ENCODE results near the gene ATP6AP1. TPM values are rescaled to one million over a fixed set of nuclear protein-coding genes. Genes with fewer than 3 reads are reported as not detected.

Gene ATP6AP1
- total RNA-seq, 4 donors from 2014 or later = 29.0 to 50.0 (median 43.1) TPM

DNA sequence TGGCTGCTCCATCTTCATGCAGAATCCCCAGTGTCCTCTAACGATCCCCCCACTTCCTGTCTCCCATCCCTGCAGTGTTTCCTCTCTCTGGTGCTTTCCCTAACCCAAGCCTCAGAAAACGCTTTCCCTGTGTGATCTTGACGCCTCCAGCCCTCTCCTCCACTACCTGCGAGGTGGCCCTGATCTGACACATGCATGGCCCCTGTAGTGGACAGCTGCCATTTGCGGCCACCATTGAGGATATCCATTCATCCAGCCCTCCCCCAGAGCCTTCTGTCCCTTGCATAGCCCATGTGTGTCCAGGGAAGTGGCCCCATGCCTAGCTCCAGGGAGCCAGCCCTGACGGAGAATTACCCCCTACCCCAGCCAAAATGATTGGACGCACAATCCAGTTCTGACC is 54.8 kb downstream of the ATP6AP1 start:
- Histone ChIP-seq H3K36me3 (peaks cover 0 to 19% of the 10 kb centered on the region in 2 donors), H3K9me3 (no peaks in the 10 kb centered on the region), H3K4me3 (no peak overlapping the region), H3K27ac (no peak overlapping the region), H3K27me3 (no peaks in the 10 kb centered on the region), H3K4me1 (peaks cover 0 to 37% (median 7%) of the 10 kb centered on the region in 3 donors)
- WGBS, 2 donors (ENCODE audit: low coverage in 1 of 2) = 70 to 90% methylated on average over 2 to 4 of the region's 7 CpGs
- no peak for ATAC-seq
- TF ChIP-seq POLR2A (IDR thresholded peaks at IDR 0.05) = no peak
- no peak for TF ChIP-seq POLR2AphosphoS5 (IDR thresholded peaks at IDR 0.05)
- no peak for TF ChIP-seq CTCF (IDR thresholded peaks at IDR 0.05)
- TF ChIP-seq EP300 (IDR thresholded peaks at IDR 0.05) = no peak

DNA sequence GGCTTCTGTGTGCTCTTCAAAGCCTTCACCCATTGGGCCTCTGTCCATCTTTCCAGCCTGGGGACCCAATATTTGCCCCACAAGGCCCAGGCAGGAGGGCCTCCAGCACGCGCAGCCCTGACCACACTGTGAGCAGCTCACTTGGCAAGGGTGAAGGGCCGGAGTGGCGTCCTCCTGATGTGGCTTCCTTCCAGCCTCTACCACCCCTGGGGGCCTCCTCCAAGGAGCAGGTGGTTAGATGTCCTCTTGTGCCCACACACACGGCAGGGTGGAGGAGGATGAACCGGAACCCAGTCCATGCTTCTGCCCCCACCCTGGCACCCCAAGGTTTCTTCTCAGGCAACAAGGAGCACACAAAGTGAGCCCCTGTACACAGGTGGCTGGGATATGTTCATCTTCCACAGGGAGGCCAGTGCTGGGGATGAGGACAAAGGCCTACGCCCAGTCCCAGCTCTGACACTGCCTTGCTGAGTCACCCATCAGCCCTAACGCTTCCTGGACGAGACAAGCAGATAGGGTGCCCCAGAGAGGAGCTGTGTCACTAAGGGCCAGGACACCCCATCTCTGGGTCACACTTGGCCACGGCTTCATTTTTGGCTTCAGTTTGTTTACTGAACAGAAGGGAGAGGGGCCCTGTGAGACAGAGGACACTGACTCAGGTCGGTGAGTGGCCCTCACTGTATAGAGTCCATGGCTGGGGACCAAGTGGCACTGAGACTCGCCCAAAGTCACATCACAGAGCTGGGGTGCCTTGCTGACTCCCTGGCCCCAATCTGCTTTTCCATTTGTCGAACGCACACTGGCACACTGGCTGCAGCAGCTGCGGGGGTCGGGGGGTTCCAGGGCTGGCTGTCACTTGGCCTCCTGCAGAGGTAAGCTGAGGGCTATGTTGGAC is 56.0 kb downstream of the ATP6AP1 start:
- H3K4me1 ChIP-seq = peaks cover 0 to 48% (median 4%) of the 10 kb centered on the region in 3 donors
- no peak for ATAC-seq
- no peaks in the 10 kb centered on the region for H3K9me3 ChIP-seq
- peak overlapping the region in 3 of 4 donors; percentile 7 to 90 (median 84) for H3K27ac ChIP-seq
- TF ChIP-seq POLR2A (IDR thresholded peaks at IDR 0.05) (no peak), POLR2AphosphoS5 (IDR thresholded peaks at IDR 0.05) (no peak), EP300 (IDR thresholded peaks at IDR 0.05) (no peak), CTCF (IDR thresholded peaks at IDR 0.05) (no peak)
- WGBS, 2 donors (ENCODE audit: low coverage in 1 of 2) = 80% methylated on average over 2 of the region's 16 CpGs; no CpG with 5 or more reads in 1 of the 2 donors
- H3K36me3 ChIP-seq = peaks cover 0 to 25% of the 10 kb centered on the region in 2 donors
- H3K27me3 ChIP-seq = no peaks in the 10 kb centered on the region
- H3K4me3 ChIP-seq = no peak overlapping the region

- peak overlapping the region; percentile 84 to 90 (median 90) for H3K27ac ChIP-seq
- ATAC-seq = no peak
- WGBS, 2 donors (ENCODE audit: low coverage in 1 of 2) = 60% methylated on average over 1 of the region's 35 CpGs; no CpG with 5 or more reads in 1 of the 2 donors
- H3K4me1 ChIP-seq = peaks cover 0 to 50% (median 4%) of the 10 kb centered on the region in 3 donors
- H3K4me3 ChIP-seq = peak overlapping the region; percentile 73 to 93
- no peak for TF ChIP-seq POLR2A (IDR thresholded peaks at IDR 0.05)
- no peak for TF ChIP-seq POLR2AphosphoS5 (IDR thresholded peaks at IDR 0.05)
- no peak for TF ChIP-seq EP300 (IDR thresholded peaks at IDR 0.05)
- TF ChIP-seq CTCF (IDR thresholded peaks at IDR 0.05) = no peak
- H3K36me3 ChIP-seq = peaks cover 0 to 25% of the 10 kb centered on the region in 2 donors
- H3K9me3 ChIP-seq = no peaks in the 10 kb centered on the region
- H3K27me3 ChIP-seq = no peaks in the 10 kb centered on the region
Measured at GRCh38 chrX:154485150-154486051, 56.9 kb downstream of the ATP6AP1 start.

- WGBS, 2 donors (ENCODE audit: low coverage in 1 of 2) = no CpG with 5 or more reads among the region's 35 CpGs
- Histone ChIP-seq H3K4me1 (peaks cover 0 to 51% (median 4%) of the 10 kb centered on the region in 3 donors), H3K4me3 (peak overlapping the region; percentile 73 to 93), H3K36me3 (peaks cover 0 to 25% of the 10 kb centered on the region in 2 donors), H3K9me3 (no peaks in the 10 kb centered on the region), H3K27me3 (no peaks in the 10 kb centered on the region), H3K27ac (peak overlapping the region; percentile 84 to 90 (median 90))
- no peak for TF ChIP-seq EP300 (IDR thresholded peaks at IDR 0.05)
- no peak for TF ChIP-seq POLR2A (IDR thresholded peaks at IDR 0.05)
- TF ChIP-seq CTCF (IDR thresholded peaks at IDR 0.05) = no peak
- TF ChIP-seq POLR2AphosphoS5 (IDR thresholded peaks at IDR 0.05) = no peak
- no peak for ATAC-seq
Measured at GRCh38 chrX:154486052-154486395, 57.5 kb downstream of the ATP6AP1 start.

Small RNA genes within 50 kb of the gene (small RNA-seq; reads per million reads assigned to genes)
- gene MIR6858 (0 to 3.0 (median 0.26) reads per million in 4 donors), gene SNORA70 (0 reads per million in 4 donors)

Other genes with a start within 250 kb of the ATP6AP1 start
- gene OPN1MW, start 246.1 kb upstream of the ATP6AP1 start, total RNA-seq = not detected
- gene OPN1MW2, start 208.9 kb upstream of the ATP6AP1 start, total RNA-seq = not detected
- not detected for gene OPN1MW3, start 171.1 kb upstream of the ATP6AP1 start, total RNA-seq
- not detected for gene TEX28, start 133.6 kb upstream of the ATP6AP1 start, total RNA-seq
- gene TKTL1, start 132.9 kb upstream of the ATP6AP1 start, total RNA-seq = under 1 TPM in 2 of 4 donors, not detected in 2; 0.31 TPM
- gene FLNA, start 54.0 kb upstream of the ATP6AP1 start, total RNA-seq = over 10,000 TPM in 1 of 4 donors, 1,000 to 10,000 TPM in 3; 7,815 to 15,318 (median 8,757) TPM
- gene EMD, start 49.4 kb upstream of the ATP6AP1 start, total RNA-seq = 10 to 100 TPM; 41.0 to 58.6 (median 50.6) TPM
- 1,000 to 10,000 TPM; 3,970 to 7,427 (median 5,392) TPM for gene RPL10, start 30.3 kb upstream of the ATP6AP1 start, total RNA-seq
- 10 to 100 TPM; 11.1 to 29.3 (median 22.3) TPM for gene DNASE1L1, start 19.4 kb upstream of the ATP6AP1 start, total RNA-seq
- 10 to 100 TPM; 11.7 to 54.5 (median 24.4) TPM for gene TAFAZZIN, start 17.1 kb upstream of the ATP6AP1 start, total RNA-seq
- 100 to 1,000 TPM; 105 to 160 (median 121) TPM for gene GDI1, start 8.5 kb downstream of the ATP6AP1 start, total RNA-seq
- 10 to 100 TPM; 49.8 to 58.2 (median 53.4) TPM for gene FAM50A, start 15.5 kb downstream of the ATP6AP1 start, total RNA-seq
- 10 to 100 TPM in 2 of 4 donors, 1 to 10 TPM in 2; 1.5 to 13.9 (median 8.2) TPM for gene PLXNA3, start 29.6 kb downstream of the ATP6AP1 start, total RNA-seq
- gene LAGE3, start 50.6 kb downstream of the ATP6AP1 start, total RNA-seq = 10 to 100 TPM; 16.3 to 21.3 (median 17.2) TPM
- gene UBL4A, start 57.9 kb downstream of the ATP6AP1 start, total RNA-seq = 10 to 100 TPM; 35.9 to 80.2 (median 47.0) TPM
- 10 to 100 TPM; 21.7 to 40.0 (median 31.8) TPM for gene SLC10A3, start 62.0 kb downstream of the ATP6AP1 start, total RNA-seq
- 10 to 100 TPM; 36.6 to 44.4 (median 40.5) TPM for gene FAM3A, start 87.6 kb downstream of the ATP6AP1 start, total RNA-seq
- 10 to 100 TPM; 15.9 to 26.0 (median 22.1) TPM for gene G6PD, start 118.2 kb downstream of the ATP6AP1 start, total RNA-seq
- 10 to 100 TPM; 14.0 to 22.6 (median 15.2) TPM for gene IKBKG, start 118.9 kb downstream of the ATP6AP1 start, total RNA-seq
- gene CTAG1A, start 156.5 kb downstream of the ATP6AP1 start, total RNA-seq = not detected
- gene CTAG1B, start 190.6 kb downstream of the ATP6AP1 start, total RNA-seq = not detected
- gene CTAG2, start 224.9 kb downstream of the ATP6AP1 start, total RNA-seq = not detected

All from gastroesophageal sphincter (tissue), 4 donors.